Neural progenitor cell (in vitro differentiated cells): Measurements from ENCODE around the gene CDK9. TPM values are rescaled to one million over a fixed set of nuclear protein-coding genes. Genes with fewer than 3 reads are reported as not detected.

Experiments
- DNase-seq: peaks from one replicate; pipeline ENCODE4 v3.0.0-alpha.2; 2016; ENCODE audit warnings: low spot score
- H2AFZ ChIP-seq: fragments of 200-600 bp; sonication (generic); replicated peaks from 2 replicates; pipeline ENCODE4 v1.6.1; 2016; ENCODE audit warnings: antibody characterized with exemption
- H3F3A ChIP-seq: fragments of 200-600 bp; sonication (generic); 2 replicates; pipeline ENCODE4 v1.6.1; 2016; ENCODE audit warnings: antibody characterized with exemption, low read depth
- H3K27ac ChIP-seq: fragments of 200-600 bp; sonication (generic); 2 replicates; pipeline ENCODE4 v1.5.1; 2016; ENCODE audit warnings: mild to moderate bottlenecking
- H3K27me3 ChIP-seq: fragments of 200-600 bp; sonication (generic); 2 replicates; pipeline ENCODE4 v1.6.1; 2016; ENCODE audit warnings: mild to moderate bottlenecking, moderate library complexity
- H3K36me3 ChIP-seq: fragments of 200-600 bp; sonication (generic); 2 replicates; pipeline ENCODE4 v1.5.1; 2016
- H3K4me1 ChIP-seq: fragments of 200-600 bp; sonication (generic); 2 replicates; pipeline ENCODE4 v1.6.1; 2016; ENCODE audit warnings: mixed run types
- H3K4me2 ChIP-seq: fragments of 200-600 bp; sonication (generic); 2 replicates; pipeline ENCODE4 v1.6.1; 2016
- H3K4me3 ChIP-seq: fragments of 200-600 bp; sonication (generic); 2 replicates; pipeline ENCODE4 v1.5.1; 2016
- H3K79me2 ChIP-seq: fragments of 200-600 bp; sonication (generic); 2 replicates; pipeline ENCODE4 v1.6.1; 2016; ENCODE audit warnings: low read depth
- H3K9ac ChIP-seq: fragments of 200-600 bp; sonication (generic); 2 replicates; pipeline ENCODE4 v1.6.1; 2016
- H3K9me3 ChIP-seq: fragments of 200-600 bp; sonication (generic); 2 replicates; pipeline ENCODE4 v1.5.1; 2016; ENCODE audit warnings: low read depth
- H4K20me1 ChIP-seq: fragments of 200-600 bp; sonication (generic); 2 replicates; pipeline ENCODE4 v1.6.1; 2016; ENCODE audit warnings: low read depth
- H3K27ac Mint-ChIP-seq: 3 replicates; pipeline ENCODE4 v1.8.0; 2021; ENCODE audit warnings: mixed read lengths
- H3K27me3 Mint-ChIP-seq: 2 replicates; pipeline ENCODE4 v1.8.0; 2022; ENCODE audit warnings: low read depth, mild to moderate bottlenecking, inconsistent platforms, moderate library complexity, mixed read lengths; ENCODE audit not compliant: insufficient read depth
- H3K36me3 Mint-ChIP-seq: 3 replicates; pipeline ENCODE4 v1.8.0; 2021; ENCODE audit warnings: mixed read lengths
- H3K4me1 Mint-ChIP-seq: 3 replicates; pipeline ENCODE4 v1.8.0; 2021; ENCODE audit warnings: mixed read lengths
- H3K4me3 Mint-ChIP-seq: 3 replicates; pipeline ENCODE4 v1.8.0; 2021; ENCODE audit warnings: mild to moderate bottlenecking, moderate library complexity, mixed read lengths
- H3K9me3 Mint-ChIP-seq: 3 replicates; pipeline ENCODE4 v1.8.0; 2020; ENCODE audit warnings: mixed read lengths
- CTCF ChIP-seq: fragments of 200-600 bp; sonication (generic); IDR thresholded peaks from 2 replicates; pipeline ENCODE4 v1.5.1; 2017; ENCODE audit warnings: antibody characterized with exemption, mild to moderate bottlenecking
- EZH2 ChIP-seq: fragments of 200-600 bp; sonication (generic); IDR thresholded peaks from 2 replicates; pipeline ENCODE4 v1.6.1; 2017; ENCODE audit warnings: antibody characterized with exemption, mild to moderate bottlenecking, moderate library complexity
- EZH2phosphoT487 ChIP-seq: fragments of 200-600 bp; sonication (generic); IDR thresholded peaks from 2 replicates; pipeline ENCODE4 v1.6.1; 2017; ENCODE audit warnings: antibody characterized with exemption
- total RNA-seq: library from RNA; depleted of rRNA; stranded (reverse); fragments of >200 nt; gene quantifications from 2 replicates; pipeline ENCODE4 v1.2.3, GENCODE V29; 2015; ENCODE audit warnings: low replicate concordance

The CDK9 gene
- total RNA-seq, 1 donor from 2014 or later, result 22.5 TPM

- peaks cover 26% of the 10 kb centered on the region for H3F3A ChIP-seq
- H3K36me3 ChIP-seq, result no peaks in the 10 kb centered on the region
- DNase-seq, result no peak
- Mint-ChIP-seq H3K36me3 (no peaks in the 10 kb centered on the region), H3K4me3 (peak overlapping the region; percentile 21), H3K4me1 (peaks cover 28% of the 10 kb centered on the region), H3K9me3 (no peaks in the 10 kb centered on the region), H3K27ac (peak overlapping the region; percentile 37), H3K27me3 (peaks cover 8% of the 10 kb centered on the region)
- H3K4me3 ChIP-seq, result no peak overlapping the region
- peaks cover 4% of the 10 kb centered on the region for H3K4me1 ChIP-seq
- peak overlapping the region; percentile 74 for H3K4me2 ChIP-seq
- no peak overlapping the region for H3K27ac ChIP-seq
- no peaks in the 10 kb centered on the region for H3K79me2 ChIP-seq
- TF ChIP-seq EZH2 (no peak), EZH2phosphoT487 (no peak), CTCF (no peak)
- no peak overlapping the region for H2AFZ ChIP-seq
- peaks cover 27% of the 10 kb centered on the region for H3K27me3 ChIP-seq
- no peaks in the 10 kb centered on the region for H4K20me1 ChIP-seq
- no peaks in the 10 kb centered on the region for H3K9me3 ChIP-seq
- no peak overlapping the region for H3K9ac ChIP-seq
These were observed 43.5 kb downstream of the CDK9 start for GRCh38 chr9:127829205-127829906.

- Histone ChIP-seq H3F3A (peaks cover 14% of the 10 kb centered on the region), H3K4me3 (no peak overlapping the region), H3K79me2 (no peaks in the 10 kb centered on the region)
These were observed 46.4 kb downstream of the CDK9 start for GRCh38 chr9:127832248-127832647.

GRCh38 chr9:127833555-127833954, 47.7 kb downstream of the CDK9 start:
- H3K4me3 Mint-ChIP-seq, result no peak overlapping the region
- Histone ChIP-seq H3K4me2 (no peak overlapping the region), H3K9ac (no peak overlapping the region), H4K20me1 (no peaks in the 10 kb centered on the region), H3F3A (peaks cover 8% of the 10 kb centered on the region), H2AFZ (no peak overlapping the region), H3K79me2 (no peaks in the 10 kb centered on the region), H3K9me3 (no peaks in the 10 kb centered on the region), H3K27me3 (no peaks in the 10 kb centered on the region), H3K27ac (no peak overlapping the region), H3K4me1 (peaks cover 12% of the 10 kb centered on the region), H3K4me3 (no peak overlapping the region), H3K36me3 (no peaks in the 10 kb centered on the region)
- peaks cover 2% of the 10 kb centered on the region for H3K27me3 Mint-ChIP-seq
- H3K27ac Mint-ChIP-seq, result no peak overlapping the region
- peaks cover 30% of the 10 kb centered on the region for H3K4me1 Mint-ChIP-seq
- DNase-seq, result no peak
- H3K36me3 Mint-ChIP-seq, result no peaks in the 10 kb centered on the region
- no peaks in the 10 kb centered on the region for H3K9me3 Mint-ChIP-seq
- TF ChIP-seq CTCF, result no peak
- no peak for TF ChIP-seq EZH2phosphoT487
- TF ChIP-seq EZH2, result no peak

More at GRCh38 chr9:127832248-127832647, 46.4 kb downstream of the CDK9 start:
- Histone ChIP-seq H3K4me2 (no peak overlapping the region), H3K9me3 (no peaks in the 10 kb centered on the region), H3K27me3 (peaks cover 10% of the 10 kb centered on the region), H2AFZ (no peak overlapping the region), H4K20me1 (no peaks in the 10 kb centered on the region), H3K4me1 (peaks cover 12% of the 10 kb centered on the region), H3K27ac (no peak overlapping the region), H3K9ac (no peak overlapping the region), H3K36me3 (no peaks in the 10 kb centered on the region)
- TF ChIP-seq CTCF, result no peak
- TF ChIP-seq EZH2, result no peak
- no peak for TF ChIP-seq EZH2phosphoT487
- Mint-ChIP-seq H3K4me3 (no peak overlapping the region), H3K27ac (no peak overlapping the region), H3K27me3 (peaks cover 2% of the 10 kb centered on the region), H3K4me1 (peaks cover 27% of the 10 kb centered on the region), H3K36me3 (no peaks in the 10 kb centered on the region), H3K9me3 (no peaks in the 10 kb centered on the region)
- DNase-seq, result no peak
